Stimulated activated CD4-positive, alpha-beta T cell treated with anti-CD3 and anti-CD28 coated beads, TNF-alpha, amount 100 ng/mL, for 1 hour (primary cell): ENCODE results near the gene PFKP.
"Not testable (repeated sequence)": the region's sequence is repeated elsewhere in the genome, so short reads cannot be mapped to it uniquely, and the experiment has no call there.

Source experiments
- DNase-seq, 3 donors: peaks; one replicate each; pipeline ENCODE4 v3.0.0-alpha.2; 2020; ENCODE audit warnings: low read depth in 3 of 3, low spot score in 1 of 3

PFKP gene

DNA sequence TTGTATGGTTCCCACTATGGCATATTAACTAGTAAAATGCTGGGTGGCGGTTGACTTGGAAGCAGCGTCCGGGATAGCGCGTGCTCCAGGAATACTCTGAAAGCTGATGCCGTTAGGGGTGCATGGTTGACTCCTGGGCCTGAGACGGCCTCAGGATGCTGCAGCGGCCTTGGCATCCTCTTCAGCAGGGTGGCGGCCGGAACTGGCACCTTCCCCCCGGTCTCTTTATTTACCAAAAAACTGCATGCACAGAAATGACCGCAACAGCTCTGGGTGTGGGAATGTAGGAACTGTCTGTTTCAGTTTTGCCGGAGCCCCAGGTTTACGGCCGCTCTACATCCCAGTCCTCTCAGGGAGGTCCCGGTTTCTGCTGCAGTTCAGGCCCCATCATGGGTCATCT is 28.8 kb downstream of the PFKP start:
- no peak for DNase-seq

GRCh38 chr10:3097160-3097559 is 29.8 kb downstream of the PFKP start:
- no peak for DNase-seq

GRCh38 chr10:3098689-3099088 is 31.3 kb downstream of the PFKP start:
- no peak for DNase-seq

DNA sequence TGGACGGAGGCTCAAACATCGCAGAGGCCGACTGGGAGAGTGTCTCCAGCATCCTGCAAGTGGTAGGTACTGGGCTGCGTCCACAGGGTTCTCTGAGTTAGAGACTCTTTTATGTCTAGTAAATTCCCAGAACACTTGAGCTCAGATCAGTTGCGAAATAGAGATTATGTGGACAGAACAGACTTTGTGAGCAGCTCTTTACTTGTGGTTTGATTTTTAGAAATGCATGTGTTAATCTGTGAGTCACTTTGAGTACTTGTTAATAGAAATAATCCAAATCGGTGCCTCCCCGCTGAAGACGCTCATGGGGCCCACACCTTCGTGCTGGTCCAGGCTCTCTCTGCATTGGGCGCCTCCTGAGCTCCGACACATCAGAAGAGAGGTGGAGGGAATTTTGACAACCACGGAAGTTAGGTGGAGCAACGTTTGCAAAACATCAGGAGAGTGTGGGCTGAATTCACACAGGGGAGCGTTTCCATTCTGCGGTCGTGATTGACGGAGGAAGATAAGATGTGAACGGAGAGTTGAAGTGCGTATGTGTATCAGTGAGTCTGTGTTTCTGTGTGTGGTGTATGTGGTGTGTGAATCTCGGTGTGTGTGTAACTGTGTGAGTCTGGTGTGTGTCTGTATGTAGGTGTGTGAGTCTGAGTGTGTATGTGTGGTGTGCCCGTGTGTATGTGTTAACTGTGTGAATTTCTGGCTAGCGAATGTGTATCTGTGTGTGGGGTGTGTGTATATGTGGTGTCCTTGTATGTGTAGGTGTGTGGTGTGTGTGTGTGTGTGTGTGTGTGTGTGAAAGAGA is 32.1 kb downstream of the PFKP start:
- DNase-seq, result no peak

DNA sequence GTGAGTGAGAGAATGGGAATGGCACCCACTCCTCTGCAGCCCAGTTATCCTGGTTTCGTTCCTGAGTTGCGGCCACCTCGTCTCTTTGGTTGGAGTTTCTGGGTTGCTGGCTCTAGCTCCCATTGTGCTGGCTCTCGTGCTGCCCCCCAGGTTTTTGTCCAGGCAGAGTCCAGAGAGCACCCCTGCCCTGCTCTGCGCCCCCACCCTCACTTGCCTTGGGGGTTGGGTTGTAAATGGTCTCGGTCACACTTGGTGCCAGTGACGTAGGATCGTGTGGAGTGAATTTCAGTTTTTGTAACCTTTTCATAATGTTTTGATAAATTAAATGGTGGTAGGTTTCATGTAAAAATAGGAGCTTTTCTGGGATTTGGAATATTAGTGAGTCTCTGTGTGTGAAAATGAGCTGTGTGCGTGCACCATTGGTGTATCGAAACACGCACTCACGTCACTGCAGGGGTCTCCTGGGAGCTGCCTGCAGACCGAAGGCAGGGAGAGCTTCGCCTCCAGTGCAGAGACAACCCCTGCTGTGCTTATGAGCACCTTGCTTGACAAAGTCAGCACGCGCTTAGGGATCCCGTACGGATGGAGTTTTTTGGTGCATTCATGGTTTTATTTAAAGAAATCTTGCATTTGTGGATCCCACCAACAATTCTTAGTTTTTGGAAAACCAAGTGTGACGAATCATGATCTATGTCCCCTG is 32.9 kb downstream of the PFKP start:
- no peak for DNase-seq

DNA sequence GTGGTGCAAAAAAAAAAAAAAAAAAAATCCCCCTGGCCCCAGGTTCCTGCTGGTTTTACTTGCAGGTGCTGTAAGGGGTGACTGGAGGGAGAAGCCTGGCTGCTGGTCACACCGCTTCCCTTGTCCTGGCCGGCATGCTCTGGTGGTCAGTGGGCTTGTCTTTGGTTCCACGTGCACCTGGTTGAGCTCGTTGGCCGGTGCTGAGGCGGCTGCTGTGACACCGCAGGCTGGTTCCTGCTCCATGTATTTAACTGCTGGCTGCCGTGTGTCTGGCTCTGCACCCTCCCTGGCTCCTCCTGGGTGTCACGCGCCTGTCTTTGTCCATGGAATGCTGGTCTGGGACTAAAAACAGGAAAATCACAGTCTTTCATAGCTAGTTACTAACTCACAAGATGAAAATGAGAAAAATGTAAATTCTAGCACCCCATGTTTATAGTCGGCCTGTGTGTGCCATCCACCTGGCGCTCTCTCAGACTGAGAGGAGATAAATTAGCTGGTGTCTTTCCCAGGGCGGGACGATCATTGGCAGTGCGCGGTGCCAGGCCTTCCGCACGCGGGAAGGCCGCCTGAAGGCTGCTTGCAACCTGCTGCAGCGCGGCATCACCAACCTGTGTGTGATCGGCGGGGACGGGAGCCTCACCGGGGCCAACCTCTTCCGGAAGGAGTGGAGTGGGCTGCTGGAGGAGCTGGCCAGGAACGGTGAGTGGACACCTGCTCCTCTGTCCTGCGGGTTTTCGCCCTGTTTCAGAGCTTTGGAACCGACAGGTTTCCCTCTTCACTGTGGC is 33.7 kb downstream of the PFKP start:
- DNase-seq, result no peak

DNA sequence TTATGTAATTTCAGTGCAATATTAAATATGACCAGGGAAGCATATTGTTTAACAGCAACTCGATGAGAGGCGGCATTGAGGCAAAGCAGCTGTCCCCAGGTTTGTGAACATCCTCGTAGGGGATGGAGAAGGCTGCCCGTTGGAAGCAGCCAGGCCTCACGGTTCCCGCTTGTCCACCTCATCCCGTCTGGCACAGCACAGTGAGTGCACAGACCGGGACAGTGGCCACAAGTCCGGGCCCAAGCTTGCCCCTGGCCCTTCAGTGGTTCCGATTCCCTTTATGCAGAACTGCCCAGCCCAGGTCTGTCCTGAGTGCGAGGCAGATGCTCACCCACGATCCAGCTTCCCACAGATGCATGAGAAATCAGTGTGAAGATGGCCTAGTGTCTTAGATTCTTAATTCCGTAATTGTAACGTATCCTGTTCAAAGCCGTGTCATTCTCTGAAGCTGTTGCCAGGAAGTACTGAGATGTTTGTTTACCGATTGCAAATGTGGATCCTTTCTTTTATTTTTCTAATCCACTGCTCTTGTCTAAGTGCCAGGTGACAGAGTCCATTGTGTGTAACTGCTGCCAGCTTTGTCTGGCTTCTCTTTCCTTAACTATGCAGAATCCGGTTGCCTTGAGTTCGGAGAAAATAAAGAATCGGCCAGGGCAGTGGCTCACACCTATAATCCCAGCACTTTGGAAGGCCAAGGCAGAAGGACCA is 35.5 kb downstream of the PFKP start:
- no peak for DNase-seq

DNA sequence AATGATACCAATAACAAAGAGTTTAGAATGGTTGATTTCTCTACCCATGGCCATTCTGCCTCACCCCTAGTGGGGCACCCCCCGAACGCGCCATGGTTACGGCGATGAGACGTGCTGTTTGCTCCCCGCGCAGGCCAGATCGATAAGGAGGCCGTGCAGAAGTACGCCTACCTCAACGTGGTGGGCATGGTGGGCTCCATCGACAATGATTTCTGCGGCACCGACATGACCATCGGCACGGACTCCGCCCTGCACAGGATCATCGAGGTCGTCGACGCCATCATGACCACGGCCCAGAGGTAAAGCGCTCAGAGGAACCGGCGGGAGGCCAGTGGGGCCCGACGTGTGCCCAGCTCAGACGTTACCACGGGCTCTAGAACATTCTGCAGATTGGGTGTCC is 36.3 kb downstream of the PFKP start:
- no peak for DNase-seq

DNA sequence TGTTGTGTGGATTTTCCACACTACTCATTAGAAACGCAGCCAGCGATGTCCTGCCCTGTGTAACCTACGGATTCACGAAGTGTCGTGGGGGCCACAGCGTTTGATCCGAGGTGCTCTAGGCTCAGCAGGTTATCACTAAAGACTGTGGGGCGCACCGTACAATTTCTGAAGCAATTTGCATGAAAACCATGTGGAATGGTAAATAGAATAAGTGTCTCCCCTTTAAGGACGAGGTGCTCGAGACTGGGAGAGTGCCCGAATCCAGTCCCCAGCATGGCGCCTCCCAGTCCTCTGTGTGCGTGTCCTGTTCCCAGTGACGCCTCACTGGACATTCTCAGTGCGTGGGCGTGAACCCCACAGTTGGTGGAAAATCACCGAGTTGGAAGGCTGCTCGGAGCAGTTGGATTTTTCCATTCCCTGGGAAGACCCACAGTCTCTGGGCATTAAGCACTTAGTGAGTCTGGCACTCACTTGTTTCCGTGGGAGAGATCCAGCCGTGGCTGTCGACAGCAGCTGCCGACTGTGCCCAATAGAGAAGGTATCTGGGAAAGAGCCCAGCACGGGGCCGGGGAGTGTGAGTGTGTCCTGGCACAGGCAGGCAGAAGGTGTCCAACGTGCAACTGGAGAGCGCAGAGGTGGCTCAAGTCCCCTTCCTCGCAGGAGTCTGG is 37.0 kb downstream of the PFKP start:
- no peak for DNase-seq

GRCh38 chr10:3105166-3105565 is 37.8 kb downstream of the PFKP start:
- no peak for DNase-seq

- no peak for DNase-seq
Measured at GRCh38 chr10:3105905-3106304, 38.6 kb downstream of the PFKP start.

DNA sequence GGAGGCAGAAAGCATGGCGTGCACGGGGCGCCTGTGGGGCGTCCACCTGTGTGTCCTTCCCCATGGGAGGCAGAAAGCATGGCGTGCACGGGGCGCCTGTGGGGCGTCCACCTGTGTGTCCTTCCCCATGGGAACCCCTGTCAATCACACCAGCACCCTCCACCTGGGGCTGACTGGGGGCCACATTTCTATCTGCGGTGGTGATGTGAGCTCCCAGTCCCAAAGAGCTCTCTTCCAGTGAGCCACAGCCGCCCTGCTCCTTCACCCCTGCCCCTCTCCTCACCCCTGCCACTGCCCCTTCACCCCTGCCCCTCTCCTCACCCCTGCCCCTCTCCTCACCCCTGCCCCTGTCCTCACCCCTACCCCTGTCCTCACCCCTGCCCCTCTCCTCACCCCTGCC is 39.0 kb downstream of the PFKP start:
- not testable (repeated sequence) for DNase-seq

GRCh38 chr10:3106928-3107425 is 39.6 kb downstream of the PFKP start:
- DNase-seq, result no peak

GRCh38 chr10:3107426-3107961 is 40.1 kb downstream of the PFKP start:
- no peak for DNase-seq

GRCh38 chr10:3108033-3108432 is 40.7 kb downstream of the PFKP start:
- DNase-seq, result no peak

DNA sequence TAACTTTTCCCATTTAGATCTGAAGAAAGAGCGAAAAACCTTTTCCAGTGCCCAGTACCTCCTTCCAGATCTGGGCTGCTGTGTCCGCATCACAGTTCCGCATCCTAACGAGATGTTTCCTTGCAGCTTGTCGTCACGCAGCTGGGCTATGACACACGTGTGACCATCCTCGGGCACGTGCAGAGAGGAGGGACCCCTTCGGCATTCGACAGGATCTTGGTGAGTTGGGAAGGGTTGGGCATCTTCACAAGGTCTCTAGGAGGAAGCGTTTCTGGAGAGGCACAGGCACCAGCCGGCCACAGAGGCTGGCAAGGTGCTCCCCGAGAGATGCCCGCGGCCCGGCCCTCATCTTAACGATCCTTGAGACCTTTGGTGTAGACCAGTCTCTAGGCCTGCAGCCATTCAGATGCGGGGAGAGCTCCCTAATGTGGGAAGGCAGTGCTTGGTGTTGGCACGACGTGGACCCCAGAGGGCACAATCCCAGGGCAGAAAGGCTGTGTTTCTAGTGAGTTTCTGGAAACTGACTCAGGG is 41.3 kb downstream of the PFKP start:
- no peak for DNase-seq

GRCh38 chr10:3109196-3109595 is 41.8 kb downstream of the PFKP start:
- no peak for DNase-seq

- DNase-seq, result no peak
Measured at GRCh38 chr10:3109633-3110032, 42.3 kb downstream of the PFKP start.

DNA sequence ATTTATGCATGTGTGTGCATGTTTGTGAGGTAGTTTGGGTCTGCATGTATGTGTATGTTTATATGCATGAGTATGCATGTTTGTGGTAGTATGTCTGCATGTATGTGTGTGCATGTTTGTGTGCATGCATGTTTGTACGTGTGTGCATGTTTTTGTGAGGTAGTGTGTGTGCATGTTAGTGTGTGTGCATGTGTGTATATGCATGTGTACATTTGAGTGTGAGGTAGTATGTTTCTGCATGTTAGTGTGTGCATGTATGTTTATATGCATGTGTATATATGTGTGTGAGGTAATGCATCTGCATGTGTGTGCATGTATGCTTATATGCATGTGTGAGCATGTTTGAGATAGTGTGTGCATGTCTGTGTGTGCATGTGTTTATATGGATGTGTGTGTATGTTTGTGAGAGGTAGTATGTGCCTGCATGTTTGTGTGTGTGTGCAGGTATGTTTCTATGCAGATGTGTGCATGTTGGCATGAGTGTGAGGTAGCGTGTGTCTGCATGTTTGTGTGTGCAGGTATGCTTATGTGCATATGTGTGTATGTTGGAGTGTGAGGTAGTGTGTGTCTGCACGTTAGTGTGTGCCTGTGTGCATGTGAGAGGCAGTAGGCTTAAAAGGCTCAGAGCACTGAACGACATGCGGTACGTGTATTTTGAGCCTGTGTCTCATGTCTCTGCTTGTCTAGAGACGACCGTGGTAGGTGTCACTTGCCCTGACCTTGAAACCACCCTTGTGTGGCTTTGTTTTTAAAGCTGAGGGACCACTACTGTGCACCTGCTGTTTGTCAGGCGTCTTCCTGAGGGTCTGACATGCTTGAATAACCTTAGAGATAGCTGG is 43.7 kb downstream of the PFKP start:
- DNase-seq, result no peak
